HCT116 (cell line): Measurements from ENCODE around the gene IL21. TPM values are rescaled to one million over a fixed set of nuclear protein-coding genes. Genes with fewer than 3 reads are reported as not detected.

ENCODE experiments used
- ATAC-seq: fragments of 200-7000 bp; cut with Tn5 transposase; 2 replicates; pipeline ENCODE4 v1.9.1; 2020; ENCODE audit warnings: mild to moderate bottlenecking, moderate library complexity
- BruUV-seq: library from RNA; stranded (reverse); fragments of 400-500 nt; replicated peaks from 2 replicates; lab custom pipeline; 2021; lab: Mats Ljungman, UMichigan
- CTCF ChIA-PET: fragments of 300-600 bp; sonication (Branson Sonifier 250); formaldehyde crosslinking; loops from one replicate; lab custom pipeline; 2021; ENCODE audit warnings: antibody characterized with exemption; lab: Charles Lee
- POLR2A ChIA-PET: fragments of 300-600, 350-600 bp; sonication (Branson Sonifier 250); formaldehyde crosslinking; loops from one replicate; lab custom pipeline; 2021; ENCODE audit warnings: antibody characterized with exemption; lab: Charles Lee
- RAD21 ChIA-PET, 2 experiments: fragments of 300-600 bp; sonication (Branson Sonifier 250); formaldehyde crosslinking; loops; one replicate each; lab custom pipeline; 2023; ENCODE audit warnings: low total read pairs in 2 of 2; ENCODE audit not compliant: uncharacterized antibody in 2 of 2, unreplicated experiment in 2 of 2, low non-redundant PET in 1 of 2; lab: Charles Lee
- DNase-seq: peaks from one replicate; pipeline ENCODE4 v3.0.0-alpha.2; 2010; ENCODE audit warnings: low read depth, low spot score
- H2AFZ ChIP-seq: fragments of 200-600 bp; shearing (Covaris generic), sonication (generic); 2 replicates; pipeline ENCODE4 v1.6.1; 2017; ENCODE audit warnings: low read depth, mixed run types, mixed read lengths, antibody characterized with exemption, low read length; ENCODE audit not compliant: poor library complexity, severe bottlenecking
- H3K27ac ChIP-seq: 2 replicates; pipeline ENCODE4 v1.5.1; 2012; ENCODE audit warnings: low read depth, low read length
- H3K27me3 ChIP-seq: fragments of 200-600 bp; sonication (generic); 2 replicates; pipeline ENCODE4 v1.6.1; 2016; ENCODE audit warnings: mixed run types, low read length, mixed read lengths; ENCODE audit not compliant: insufficient read depth
- H3K36me3 ChIP-seq, 2 experiments: fragments of 200-500 bp in 1 of 2; fragments of 200-600 bp in 1 of 2; sonication (Bioruptor generic) in 1 of 2; sonication (generic) in 1 of 2; 2 replicates each; pipeline versions ENCODE4 v1.5.1 to v1.6.1; 2014 to 2016; ENCODE audit warnings: low read length in 2 of 2, inconsistent platforms in 1 of 2, mixed read lengths in 1 of 2, mixed run types in 1 of 2; ENCODE audit not compliant: insufficient read depth in 2 of 2, control insufficient read depth in 1 of 2
- H3K4me1 ChIP-seq, 2 experiments: fragments of 200-600 bp in 1 of 2; sonication (generic) in 1 of 2; 2 replicates each; pipeline versions ENCODE4 v1.5.1 to v1.6.1; 2012 to 2017; ENCODE audit warnings: low read length in 2 of 2, inconsistent platforms in 1 of 2, mild to moderate bottlenecking in 1 of 2, mixed read lengths in 1 of 2, mixed run types in 1 of 2, moderate library complexity in 1 of 2; ENCODE audit not compliant: insufficient read depth in 2 of 2, control insufficient read depth in 1 of 2
- H3K4me2 ChIP-seq: fragments of 200-600 bp; sonication (generic); 2 replicates; pipeline ENCODE4 v1.6.1; 2017; ENCODE audit warnings: mixed run types, low read length, mixed read lengths
- H3K4me3 ChIP-seq, 2 experiments: fragments of 200-600 bp in 1 of 2; sonication (generic) in 1 of 2; replicated peaks in 1 of 2; 2 replicates each; pipeline ENCODE4 v1.5.1; 2011 to 2016; ENCODE audit warnings: low read length in 2 of 2, control low read depth in 1 of 2, low read depth in 1 of 2, mild to moderate bottlenecking in 1 of 2, mixed read lengths in 1 of 2, mixed run types in 1 of 2
- H3K79me2 ChIP-seq: fragments of 200-600 bp; sonication (generic); 2 replicates; pipeline ENCODE4 v1.6.1; 2017; ENCODE audit warnings: mild to moderate bottlenecking, mixed run types, low read length, moderate library complexity, mixed read lengths; ENCODE audit not compliant: insufficient read depth
- H3K9ac ChIP-seq: fragments of 200-600 bp; sonication (generic); 2 replicates; pipeline ENCODE4 v1.6.1; 2016; ENCODE audit warnings: low read length, mixed read lengths
- H3K9me2 ChIP-seq: fragments of 200-600 bp; sonication (generic), shearing (Covaris generic); 2 replicates; pipeline ENCODE4 v1.6.1; 2017; ENCODE audit warnings: mixed run types, mild to moderate bottlenecking, moderate library complexity; ENCODE audit not compliant: insufficient read depth
- H3K9me3 ChIP-seq, 2 experiments: fragments of 200-500 bp in 1 of 2; fragments of 200-600 bp in 1 of 2; sonication (Bioruptor generic) in 1 of 2; sonication (generic) in 1 of 2; 2 replicates each; pipeline ENCODE4 v1.6.1; 2014 to 2017; ENCODE audit warnings: low read length in 2 of 2, mixed read lengths in 2 of 2, inconsistent platforms in 1 of 2, low read depth in 1 of 2, mild to moderate bottlenecking in 1 of 2, mixed run types in 1 of 2, moderate library complexity in 1 of 2; ENCODE audit not compliant: control insufficient read depth in 1 of 2, insufficient read depth in 1 of 2
- H4K20me1 ChIP-seq: fragments of 200-600 bp; sonication (generic), shearing (Covaris generic); 2 replicates; pipeline ENCODE4 v1.6.1; 2017; ENCODE audit warnings: mixed run types, mild to moderate bottlenecking, moderate library complexity; ENCODE audit not compliant: insufficient read depth
- ELF1 ChIP-seq: IDR thresholded peaks from 2 replicates; pipeline ENCODE4 v1.6.1; 2012; ENCODE audit warnings: low read depth, borderline replicate concordance
- EZH2 ChIP-seq: fragments of 200-600 bp; sonication (generic); IDR thresholded peaks from 2 replicates; pipeline ENCODE4 v1.6.1; 2017; ENCODE audit warnings: antibody characterized with exemption, mixed run types
- EZH2phosphoT487 ChIP-seq: fragments of 200-600 bp; IDR thresholded peaks from 2 replicates; pipeline ENCODE4 v1.6.1; 2018; ENCODE audit warnings: antibody characterized with exemption, borderline replicate concordance
- JUND ChIP-seq: IDR thresholded peaks from 2 replicates; pipeline ENCODE4 v1.6.1; 2012
- POLR2A ChIP-seq: IDR thresholded peaks from 2 replicates; pipeline ENCODE4 v1.7.0; 2011; ENCODE audit warnings: borderline replicate concordance; ENCODE audit not compliant: insufficient read depth, insufficient read length; ENCODE audit errors: extremely low read depth
- SP1 ChIP-seq: IDR thresholded peaks from 2 replicates; pipeline ENCODE4 v1.6.1; 2012; ENCODE audit warnings: low read depth
- TCF7L2 ChIP-seq: IDR thresholded peaks from 2 replicates; pipeline ENCODE4 v1.7.0; 2011; ENCODE audit warnings: borderline replicate concordance, inconsistent platforms; ENCODE audit not compliant: insufficient read depth, insufficient read length; ENCODE audit errors: extremely low read depth
- YY1 ChIP-seq: IDR thresholded peaks from 2 replicates; pipeline ENCODE4 v1.6.1; 2011; ENCODE audit warnings: low read length, low read depth, moderate library complexity, mild to moderate bottlenecking; ENCODE audit not compliant: insufficient replicate concordance; ENCODE audit errors: extremely low read depth
- intact Hi-C: fragments of 100-400 bp; cut with micrococcal nuclease; formaldehyde crosslinking; loops from 2 replicates; pipeline ENCODE4 v1.10.0; 2022
- total RNA-seq: library from RNA; stranded (reverse); gene quantifications from one replicate; pipeline ENCODE4 v1.2.1, GENCODE V29; 2021; ENCODE audit not compliant: unreplicated experiment
- TF ChIP-seq, protein P1 (sequence below): IDR thresholded peaks from 2 replicates; pipeline ENCODE4 v1.6.1; 2012
- TF ChIP-seq, protein P2 (sequence below), 3 experiments: fragments of 200-600 bp in 1 of 3; sonication (generic) in 1 of 3; IDR thresholded peaks in 2 of 3; conservative IDR thresholded peaks in 1 of 3; 2 replicates each; pipeline ENCODE4 v1.5.1; 2012 to 2017; ENCODE audit warnings: low read depth in 2 of 3, low read length in 2 of 3, antibody characterized with exemption in 1 of 3, borderline replicate concordance in 1 of 3, control low read depth in 1 of 3, mild to moderate bottlenecking in 1 of 3, mixed read lengths in 1 of 3, mixed run types in 1 of 3, moderate library complexity in 1 of 3; ENCODE audit not compliant: insufficient read depth in 1 of 3
- TF ChIP-seq, protein P3 (sequence below): IDR thresholded peaks from 2 replicates; pipeline ENCODE4 v1.6.1; 2011; ENCODE audit warnings: mild to moderate bottlenecking, low read length, moderate library complexity; ENCODE audit not compliant: insufficient replicate concordance; ENCODE audit errors: extremely low read depth

Gene IL21
- total RNA-seq, 1 experiment from 2014 or later: 0.12 TPM

DNA sequence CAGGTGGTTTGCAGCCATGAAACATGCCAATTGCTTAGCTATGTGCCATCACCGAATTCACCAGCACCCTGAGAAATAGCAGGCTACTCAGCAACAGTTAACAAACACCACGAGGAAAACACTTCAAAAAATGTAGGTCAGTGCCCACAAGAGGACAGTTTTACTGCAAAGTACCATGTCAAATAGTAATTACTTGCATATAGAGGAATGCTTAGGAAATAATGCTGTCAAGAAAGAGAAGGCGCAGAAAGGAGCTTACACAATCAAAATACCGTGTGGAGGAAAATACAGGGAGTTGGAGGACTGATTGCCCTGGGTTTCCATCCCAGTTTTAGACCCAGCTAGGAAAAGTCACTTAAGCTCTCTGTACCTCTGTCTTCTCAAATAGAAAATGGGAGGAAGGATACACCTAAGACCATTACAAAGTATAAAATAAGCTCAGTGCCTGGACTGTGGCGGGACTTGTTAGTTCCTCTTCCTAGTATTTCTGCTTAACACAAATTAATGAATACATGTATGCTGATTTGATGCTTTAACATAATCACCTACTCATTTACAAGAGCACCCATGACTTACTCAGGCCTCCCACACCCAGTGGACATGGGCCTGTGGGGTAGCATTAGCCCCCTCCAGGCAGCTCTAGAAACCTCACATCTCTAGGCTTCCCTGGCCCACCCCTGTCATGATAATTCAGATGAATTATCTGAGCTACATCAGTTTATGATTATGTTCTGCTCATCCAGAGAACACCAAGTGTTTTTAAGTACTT is 44.5 kb upstream of the IL21 start:
- Histone ChIP-seq H3K27me3 (no peaks in the 10 kb centered on the region), H3K4me1 (peaks cover 12 to 51% of the 10 kb centered on the region in 2 experiments), H3K36me3 (no peaks in the 10 kb centered on the region), H3K4me3 (no peak overlapping the region), H3K9me2 (no peaks in the 10 kb centered on the region), H3K4me2 (no peak overlapping the region), H3K9me3 (no peaks in the 10 kb centered on the region), H2AFZ (peak overlapping the region; percentile 82), H3K27ac (no peak overlapping the region), H3K9ac (no peak overlapping the region), H4K20me1 (no peaks in the 10 kb centered on the region), H3K79me2 (no peaks in the 10 kb centered on the region)
- ChIA-PET RAD21 (no interaction called here), POLR2A (no interaction called here), CTCF (no interaction called here)
- ATAC-seq (no peak), DNase-seq (no peak)
- TF ChIP-seq ELF1 (no peak), POLR2A (no peak), YY1 (no peak), SP1 (no peak), JUND (no peak), EZH2phosphoT487 (no peak), EZH2 (no peak), TCF7L2 (no peak)
- TF ChIP-seq, protein P1, sequence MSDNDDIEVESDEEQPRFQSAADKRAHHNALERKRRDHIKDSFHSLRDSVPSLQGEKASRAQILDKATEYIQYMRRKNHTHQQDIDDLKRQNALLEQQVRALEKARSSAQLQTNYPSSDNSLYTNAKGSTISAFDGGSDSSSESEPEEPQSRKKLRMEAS: no peak
- TF ChIP-seq, protein P2, sequence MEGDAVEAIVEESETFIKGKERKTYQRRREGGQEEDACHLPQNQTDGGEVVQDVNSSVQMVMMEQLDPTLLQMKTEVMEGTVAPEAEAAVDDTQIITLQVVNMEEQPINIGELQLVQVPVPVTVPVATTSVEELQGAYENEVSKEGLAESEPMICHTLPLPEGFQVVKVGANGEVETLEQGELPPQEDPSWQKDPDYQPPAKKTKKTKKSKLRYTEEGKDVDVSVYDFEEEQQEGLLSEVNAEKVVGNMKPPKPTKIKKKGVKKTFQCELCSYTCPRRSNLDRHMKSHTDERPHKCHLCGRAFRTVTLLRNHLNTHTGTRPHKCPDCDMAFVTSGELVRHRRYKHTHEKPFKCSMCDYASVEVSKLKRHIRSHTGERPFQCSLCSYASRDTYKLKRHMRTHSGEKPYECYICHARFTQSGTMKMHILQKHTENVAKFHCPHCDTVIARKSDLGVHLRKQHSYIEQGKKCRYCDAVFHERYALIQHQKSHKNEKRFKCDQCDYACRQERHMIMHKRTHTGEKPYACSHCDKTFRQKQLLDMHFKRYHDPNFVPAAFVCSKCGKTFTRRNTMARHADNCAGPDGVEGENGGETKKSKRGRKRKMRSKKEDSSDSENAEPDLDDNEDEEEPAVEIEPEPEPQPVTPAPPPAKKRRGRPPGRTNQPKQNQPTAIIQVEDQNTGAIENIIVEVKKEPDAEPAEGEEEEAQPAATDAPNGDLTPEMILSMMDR (IDR thresholded peaks at IDR 0.05 in 2 of 3, conservative IDR thresholded peaks at IDR 0.05 in 1 of 3; ENCODE audit: borderline replicate concordance in 1 of 3, insufficient read depth in 1 of 3, low read depth in 2 of 3, low read length in 2 of 3): no peak
- TF ChIP-seq, protein P3, sequence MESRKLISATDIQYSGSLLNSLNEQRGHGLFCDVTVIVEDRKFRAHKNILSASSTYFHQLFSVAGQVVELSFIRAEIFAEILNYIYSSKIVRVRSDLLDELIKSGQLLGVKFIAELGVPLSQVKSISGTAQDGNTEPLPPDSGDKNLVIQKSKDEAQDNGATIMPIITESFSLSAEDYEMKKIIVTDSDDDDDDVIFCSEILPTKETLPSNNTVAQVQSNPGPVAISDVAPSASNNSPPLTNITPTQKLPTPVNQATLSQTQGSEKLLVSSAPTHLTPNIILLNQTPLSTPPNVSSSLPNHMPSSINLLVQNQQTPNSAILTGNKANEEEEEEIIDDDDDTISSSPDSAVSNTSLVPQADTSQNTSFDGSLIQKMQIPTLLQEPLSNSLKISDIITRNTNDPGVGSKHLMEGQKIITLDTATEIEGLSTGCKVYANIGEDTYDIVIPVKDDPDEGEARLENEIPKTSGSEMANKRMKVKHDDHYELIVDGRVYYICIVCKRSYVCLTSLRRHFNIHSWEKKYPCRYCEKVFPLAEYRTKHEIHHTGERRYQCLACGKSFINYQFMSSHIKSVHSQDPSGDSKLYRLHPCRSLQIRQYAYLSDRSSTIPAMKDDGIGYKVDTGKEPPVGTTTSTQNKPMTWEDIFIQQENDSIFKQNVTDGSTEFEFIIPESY: no peak
- BruUV-seq: no TSS peak
- intact Hi-C loops: no loop called here
